B cell (primary cell): ENCODE measurements around the gene PCDH9.

ENCODE experiments used
- CTCF ChIP-seq: fragments of 200-600 bp; IDR thresholded peaks from one replicate; pipeline ENCODE4 v1.8.0; 2022; ENCODE audit warnings: antibody characterized with exemption, mild to moderate bottlenecking
- EZH2 ChIP-seq: IDR thresholded peaks from 2 replicates; pipeline ENCODE4 v1.6.1; 2012; ENCODE audit warnings: borderline replicate concordance, low read depth, mild to moderate bottlenecking, moderate library complexity, low read length; ENCODE audit not compliant: insufficient read depth, poor library complexity, severe bottlenecking

- no peak for TF ChIP-seq CTCF
- no peak for TF ChIP-seq EZH2
Observed at GRCh38 chr13:67143544-67144115, 86.5 kb downstream of the PCDH9 start.
